K562 (cell line): ENCODE measurements around the gene GEMIN7. TPM values are rescaled to one million over a fixed set of nuclear protein-coding genes. Genes with fewer than 3 reads are reported as not detected.

Experiments used
- CBX1 ChIP-seq: sonication (generic); IDR thresholded peaks from 2 replicates; pipeline ENCODE4 v1.6.1; 2016; ENCODE audit warnings: antibody characterized with exemption, low read depth, mild to moderate bottlenecking
- CTCF ChIP-seq, 3 experiments: IDR thresholded peaks in 2 of 3; conservative IDR thresholded peaks in 1 of 3; 2 replicates each; pipeline ENCODE4 v1.5.1; 2011 to 2012; ENCODE audit warnings: low read length in 3 of 3, mild to moderate bottlenecking in 3 of 3, control low read depth in 2 of 3, improper control_type of control experiment in 1 of 3, inconsistent platforms in 1 of 3, low read depth in 1 of 3, mixed read lengths in 1 of 3, moderate library complexity in 1 of 3; ENCODE audit not compliant: insufficient read depth in 2 of 3
- DDX20 ChIP-seq: fragments of 450-650 bp; IDR thresholded peaks from 2 replicates; pipeline ENCODE4 v1.6.1; 2016; ENCODE audit warnings: missing genetic modification characterization, low read depth, mild to moderate bottlenecking, missing compliant biosample characterization, moderate library complexity
- ETV6 ChIP-seq, 3 experiments: fragments of 150-350 bp in 1 of 3; sonication (generic) in 1 of 3; formaldehyde crosslinking in 1 of 3; IDR thresholded peaks; 2 replicates each; pipeline versions ENCODE4 v1.6.1 to v1.8.0; 2014 to 2022; ENCODE audit warnings: borderline replicate concordance in 2 of 3, low read depth in 2 of 3, antibody characterized with exemption in 1 of 3, low read length in 1 of 3, mild to moderate bottlenecking in 1 of 3, missing genetic modification reagents in 1 of 3
- GTF2F1 ChIP-seq: IDR thresholded peaks from 2 replicates; pipeline ENCODE4 v1.6.1; 2011; ENCODE audit warnings: low read depth, low read length, improper control_type of control experiment
- HCFC1 ChIP-seq: IDR thresholded peaks from 2 replicates; pipeline ENCODE4 v1.6.1; 2012; ENCODE audit warnings: low read depth, low read length, improper control_type of control experiment
- KDM5B ChIP-seq: fragments of 200-600 bp; sonication (generic); IDR thresholded peaks from 2 replicates; pipeline ENCODE4 v1.6.1; 2012; ENCODE audit warnings: low read depth, mild to moderate bottlenecking, moderate library complexity, low read length, control low read depth, inconsistent platforms; ENCODE audit not compliant: insufficient replicate concordance
- MEF2A ChIP-seq: IDR thresholded peaks from 2 replicates; pipeline ENCODE4 v1.6.1; 2011; ENCODE audit warnings: low read depth, mild to moderate bottlenecking, low read length, moderate library complexity; ENCODE audit not compliant: control insufficient read depth
- NFRKB ChIP-seq: fragments of 450-650 bp; IDR thresholded peaks from 2 replicates; pipeline ENCODE4 v1.6.1; 2016; ENCODE audit warnings: low read depth
- NR4A1 ChIP-seq, 2 experiments: fragments of 250-450 bp in 1 of 2; fragments of 450-650 bp in 1 of 2; sonication (Bioruptor Pico) in 1 of 2; IDR thresholded peaks; 2 replicates each; pipeline versions ENCODE4 v1.4.0 to v1.6.1; 2016 to 2020; ENCODE audit warnings: mild to moderate bottlenecking in 2 of 2, missing compliant biosample characterization in 1 of 2, missing genetic modification characterization in 1 of 2, moderate library complexity in 1 of 2
- OTX1 ChIP-seq: fragments of 450-650 bp; formaldehyde crosslinking; IDR thresholded peaks from 2 replicates; pipeline ENCODE4 v1.4.0; 2022; ENCODE audit warnings: mild to moderate bottlenecking
- PML ChIP-seq: IDR thresholded peaks from 2 replicates; pipeline ENCODE4 v1.6.1; 2012; ENCODE audit warnings: low read length, inconsistent platforms
- POLR2B ChIP-seq: fragments of 450-650 bp; IDR thresholded peaks from 2 replicates; pipeline ENCODE4 v1.6.1; 2018; ENCODE audit warnings: low read depth; ENCODE audit not compliant: partially characterized antibody
- RBFOX2 ChIP-seq: fragments of 200-400 bp; formaldehyde crosslinking; IDR thresholded peaks from 2 replicates; pipeline ENCODE4 v1.6.1; 2017; ENCODE audit warnings: low read depth, mild to moderate bottlenecking, low read length, moderate library complexity
- SIN3A ChIP-seq, 2 experiments: fragments of 150-350 bp in 1 of 2; IDR thresholded peaks; 2 replicates each; pipeline ENCODE4 v1.6.1; 2011 to 2016; ENCODE audit warnings: borderline replicate concordance in 2 of 2, low read depth in 2 of 2, low read length in 2 of 2, mild to moderate bottlenecking in 2 of 2, moderate library complexity in 2 of 2; ENCODE audit not compliant: control insufficient read depth in 1 of 2
- STAG1 ChIP-seq: sonication (generic); formaldehyde crosslinking; IDR thresholded peaks from 2 replicates; pipeline ENCODE4 v1.5.0; 2020; ENCODE audit warnings: missing genetic modification reagents, borderline replicate concordance
- THAP7 ChIP-seq: fragments of 250-450 bp; sonication (Bioruptor Pico); IDR thresholded peaks from 2 replicates; pipeline ENCODE4 v1.5.0; 2021
- ZNF143 ChIP-seq: sonication (generic); formaldehyde crosslinking; IDR thresholded peaks from 2 replicates; pipeline ENCODE4 v1.9.0; 2022; ENCODE audit warnings: mild to moderate bottlenecking, missing genetic modification reagents
- ZNF384 ChIP-seq: IDR thresholded peaks from 2 replicates; pipeline ENCODE4 v1.6.1; 2012; ENCODE audit warnings: low read depth, low read length, improper control_type of control experiment
- ZNF766 ChIP-seq: fragments of 200-800 bp; sonication (Bioruptor generic); conservative IDR thresholded peaks from 2 replicates; pipeline ENCODE4 v1.6.1; 2016; ENCODE audit warnings: missing genetic modification characterization, missing compliant biosample characterization
- polyA plus RNA-seq, 8 experiments: library from polyadenylated mRNA; depleted of rRNA in 4 of 8; stranded (reverse) in 5 of 8; unstranded in 3 of 8; fragments of >200 nt; fragmentation: Nextera tagmentation in 2 of 8; fragmentation: Illumina TruSeq in 1 of 8; extraction: Ambion mirVana in 2 of 8; extraction: Trizol in 1 of 8; gene quantifications; 2 replicates each; pipeline versions ENCODE4 v1.2.1 to v1.2.3, GENCODE V29; 2011 to 2014; ENCODE audit warnings: inconsistent platforms in 1 of 8, missing spikeins in 1 of 8
- total RNA-seq, 7 experiments: library from RNA; depleted of rRNA in 6 of 7; stranded (reverse); fragments of >200 nt in 6 of 7; fragmentation: Illumina TruSeq in 2 of 7; extraction: Trizol in 2 of 7; gene quantifications; 2 replicates each; pipeline versions ENCODE4 v1.2.1 to v1.2.3, GENCODE V29; 2011 to 2021; ENCODE audit warnings: low replicate concordance in 1 of 7
- TF ChIP-seq, protein P1 (sequence below): fragments of 450-650 bp; IDR thresholded peaks from 2 replicates; pipeline ENCODE4 v1.6.1; 2016; ENCODE audit warnings: borderline replicate concordance

The GEMIN7 gene
- total and polyA plus RNA-seq, 9 of the 15 experiments (the other 6 are each of a cell fraction or from before 2014, with no cell fraction given) = 23.1 to 124 (median 54.9) TPM

GRCh38 chr19:45079063-45079910, at the start of gene GEMIN7 (continued):
- TF ChIP-seq DDX20 (tag) = no peak
- no peak for TF ChIP-seq NR4A1 (CRISPR knock-in tag; IDR thresholded peaks at IDR 0.05)
- TF ChIP-seq NR4A1 (tag; IDR thresholded peaks at IDR 0.05) = peak; percentile 70; the same call in 1 of the 2 replicates
- TF ChIP-seq MEF2A = peak; percentile 45; the same call in 1 of the 2 replicates
- peak; percentile 63; the same call in 1 of the 2 replicates for TF ChIP-seq CBX1
- TF ChIP-seq ZNF143 (CRISPR knock-in tag) = peak; percentile 62; the same call in 1 of the 2 replicates
- TF ChIP-seq ZNF384 = peak; percentile 55; the same call in 1 of the 2 replicates
- peak; percentile 69 for TF ChIP-seq POLR2B
- no peak for TF ChIP-seq GTF2F1
- no peak for TF ChIP-seq ETV6 (IDR thresholded peaks at IDR 0.05; ENCODE audit: borderline replicate concordance in 1 of 2, low read depth in 2 of 2, low read length in 1 of 2)
- peak; percentile 50; the same call in 1 of the 2 replicates for TF ChIP-seq ETV6 (CRISPR knock-in tag; IDR thresholded peaks at IDR 0.05; ENCODE audit: borderline replicate concordance)
- peak; percentile 80 to 91; a peak in 2 of 4 replicates for TF ChIP-seq SIN3A (IDR thresholded peaks at IDR 0.05; ENCODE audit: borderline replicate concordance in 2 of 2, control insufficient read depth in 1 of 2, low read depth in 2 of 2, low read length in 2 of 2)
- peak; percentile 77 for TF ChIP-seq KDM5B
- peak; percentile 18; the same call in 1 of the 2 replicates for TF ChIP-seq PML
- TF ChIP-seq CTCF (IDR thresholded peaks at IDR 0.05 in 2 of 3, conservative IDR thresholded peaks at IDR 0.05 in 1 of 3; ENCODE audit: insufficient read depth in 2 of 3, low read depth in 1 of 3, low read length in 3 of 3) = peak; percentile 11 to 56 (median 40); a peak in 4 of 6 replicates
- peak; percentile 38; the same call in 1 of the 2 replicates for TF ChIP-seq STAG1
- TF ChIP-seq NFRKB = 0 out of 2 replicates have a peak, but pooled peaks have one; percentile 14
- peak; percentile 94 for TF ChIP-seq RBFOX2
- TF ChIP-seq OTX1 (CRISPR knock-in tag) = no peak
- TF ChIP-seq, protein P1, sequence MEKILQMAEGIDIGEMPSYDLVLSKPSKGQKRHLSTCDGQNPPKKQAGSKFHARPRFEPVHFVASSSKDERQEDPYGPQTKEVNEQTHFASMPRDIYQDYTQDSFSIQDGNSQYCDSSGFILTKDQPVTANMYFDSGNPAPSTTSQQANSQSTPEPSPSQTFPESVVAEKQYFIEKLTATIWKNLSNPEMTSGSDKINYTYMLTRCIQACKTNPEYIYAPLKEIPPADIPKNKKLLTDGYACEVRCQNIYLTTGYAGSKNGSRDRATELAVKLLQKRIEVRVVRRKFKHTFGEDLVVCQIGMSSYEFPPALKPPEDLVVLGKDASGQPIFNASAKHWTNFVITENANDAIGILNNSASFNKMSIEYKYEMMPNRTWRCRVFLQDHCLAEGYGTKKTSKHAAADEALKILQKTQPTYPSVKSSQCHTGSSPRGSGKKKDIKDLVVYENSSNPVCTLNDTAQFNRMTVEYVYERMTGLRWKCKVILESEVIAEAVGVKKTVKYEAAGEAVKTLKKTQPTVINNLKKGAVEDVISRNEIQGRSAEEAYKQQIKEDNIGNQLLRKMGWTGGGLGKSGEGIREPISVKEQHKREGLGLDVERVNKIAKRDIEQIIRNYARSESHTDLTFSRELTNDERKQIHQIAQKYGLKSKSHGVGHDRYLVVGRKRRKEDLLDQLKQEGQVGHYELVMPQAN = peak; percentile 82; the same call in 1 of the 2 replicates
- peak; percentile 90 for TF ChIP-seq THAP7
- peak; percentile 87 for TF ChIP-seq HCFC1
- no peak; the same call in 1 of the 2 replicates for TF ChIP-seq ZNF766
